IMR-90 (cell line): ENCODE measurements around the gene LRRC4. TPM values are rescaled to one million over a fixed set of nuclear protein-coding genes. Genes with fewer than 3 reads are reported as not detected.

ENCODE experiments used
- ATAC-seq: fragments of 200-7000 bp; cut with Tn5 transposase; 2 replicates; pipeline ENCODE4 v1.9.1; 2020; ENCODE audit warnings: low read depth, mild to moderate bottlenecking, moderate library complexity
- BruUV-seq: library from RNA; stranded (reverse); fragments of 400-500 nt; replicated peaks from 2 replicates; lab custom pipeline; 2021; lab: Mats Ljungman, UMichigan
- CTCF ChIA-PET: fragments of 300-600 bp; formaldehyde crosslinking; extraction: SDS; loops from one replicate; lab custom pipeline; 2021; ENCODE audit warnings: antibody characterized with exemption; lab: Yijun Ruan, JAX
- POLR2A ChIA-PET: fragments of 300-600 bp; sonication (Branson Sonifier 250); formaldehyde crosslinking; loops from one replicate; lab custom pipeline; 2022; ENCODE audit warnings: antibody characterized with exemption; ENCODE audit not compliant: unreplicated experiment; lab: Charles Lee
- DNase-seq: peaks from one replicate; pipeline ENCODE4 v3.0.0; 2013
- H2AFZ ChIP-seq: replicated peaks from 2 replicates; pipeline ENCODE3; 2013; ENCODE audit warnings: low read length, mild to moderate bottlenecking; ENCODE audit not compliant: poor library complexity
- H2AK5ac ChIP-seq: 2 replicates; pipeline ENCODE4 v1.6.1; 2013; ENCODE audit warnings: low read depth, low read length, inconsistent platforms
- H2AK9ac ChIP-seq: replicated peaks from 2 replicates; pipeline ENCODE3; 2013; ENCODE audit warnings: mild to moderate bottlenecking, low read depth, low read length, moderate library complexity; ENCODE audit not compliant: poor library complexity
- H2BK120ac ChIP-seq: 2 replicates; pipeline ENCODE4 v1.6.1; 2013; ENCODE audit warnings: low read depth, low read length, inconsistent platforms
- H2BK15ac ChIP-seq: 3 replicates; pipeline ENCODE4 v1.6.1; 2013; ENCODE audit warnings: low read depth, low read length, inconsistent platforms
- H2BK20ac ChIP-seq: 2 replicates; pipeline ENCODE4 v1.6.1; 2013; ENCODE audit warnings: low read depth, mild to moderate bottlenecking, inconsistent platforms, low read length, moderate library complexity
- H2BK5ac ChIP-seq: 2 replicates; pipeline ENCODE4 v1.6.1; 2013; ENCODE audit warnings: mild to moderate bottlenecking, low read depth, low read length, inconsistent platforms; ENCODE audit not compliant: poor library complexity, severe bottlenecking
- H3K14ac ChIP-seq: replicated peaks from 2 replicates; pipeline ENCODE4 v1.6.1; 2013; ENCODE audit warnings: low read depth, low read length, inconsistent platforms
- H3K18ac ChIP-seq: 2 replicates; pipeline ENCODE4 v1.6.1; 2013; ENCODE audit warnings: low read depth, low read length, control low read depth
- H3K23ac ChIP-seq: 2 replicates; pipeline ENCODE4 v1.6.1; 2013; ENCODE audit warnings: low read depth, low read length, inconsistent platforms
- H3K27ac ChIP-seq: 2 replicates; pipeline ENCODE4 v1.5.1; 2013; ENCODE audit warnings: mild to moderate bottlenecking, control low read depth, low read length; ENCODE audit not compliant: insufficient read depth
- H3K27me3 ChIP-seq: 2 replicates; pipeline ENCODE4 v1.6.1; 2013; ENCODE audit warnings: low read length; ENCODE audit not compliant: control insufficient read depth, insufficient read depth
- H3K36me3 ChIP-seq: 2 replicates; pipeline ENCODE4 v1.6.1; 2013; ENCODE audit warnings: low read length, mixed read lengths; ENCODE audit not compliant: control insufficient read depth, insufficient read depth
- H3K4ac ChIP-seq: 2 replicates; pipeline ENCODE4 v1.6.1; 2013; ENCODE audit warnings: low read depth, low read length, inconsistent platforms
- H3K4me1 ChIP-seq: 2 replicates; pipeline ENCODE4 v1.6.1; 2013; ENCODE audit warnings: low read length, mixed read lengths; ENCODE audit not compliant: control insufficient read depth, insufficient read depth
- H3K4me2 ChIP-seq: 2 replicates; pipeline ENCODE4 v1.6.1; 2013; ENCODE audit warnings: low read depth, mild to moderate bottlenecking, control low read depth, low read length, moderate library complexity
- H3K4me3 ChIP-seq: 2 replicates; pipeline ENCODE4 v1.5.1; 2013; ENCODE audit warnings: low read depth, mild to moderate bottlenecking, control low read depth, low read length, moderate library complexity; ENCODE audit not compliant: insufficient read depth
- H3K56ac ChIP-seq: 2 replicates; pipeline ENCODE4 v1.6.1; 2013; ENCODE audit warnings: low read length, inconsistent platforms; ENCODE audit not compliant: insufficient read depth; ENCODE audit errors: extremely low read depth
- H3K79me1 ChIP-seq, 2 experiments: 2 replicates each; pipeline ENCODE4 v1.6.1; 2013; ENCODE audit warnings: low read length in 2 of 2, inconsistent platforms in 1 of 2, low read depth in 1 of 2
- H3K9ac ChIP-seq: 2 replicates; pipeline ENCODE4 v1.6.1; 2013; ENCODE audit warnings: low read depth, low read length, control low read depth
- H3K9me1 ChIP-seq: 2 replicates; pipeline ENCODE4 v1.6.1; 2013; ENCODE audit warnings: low read length, inconsistent platforms; ENCODE audit not compliant: insufficient read depth
- H3K9me3 ChIP-seq: 2 replicates; pipeline ENCODE4 v1.6.1; 2013; ENCODE audit warnings: low read length; ENCODE audit not compliant: control insufficient read depth, insufficient read depth
- H4K20me1 ChIP-seq: 2 replicates; pipeline ENCODE4 v1.6.1; 2013; ENCODE audit warnings: low read length, inconsistent platforms; ENCODE audit not compliant: insufficient read depth
- H4K5ac ChIP-seq: 2 replicates; pipeline ENCODE4 v1.6.1; 2013; ENCODE audit warnings: mild to moderate bottlenecking, low read depth, low read length, control low read depth
- H4K8ac ChIP-seq, 2 experiments: 2 replicates each; pipeline ENCODE4 v1.6.1; 2013; ENCODE audit warnings: low read depth in 2 of 2, low read length in 2 of 2, control low read depth in 1 of 2, inconsistent platforms in 1 of 2
- H4K91ac ChIP-seq: 2 replicates; pipeline ENCODE4 v1.6.1; 2013; ENCODE audit warnings: low read depth, low read length, inconsistent platforms; ENCODE audit not compliant: insufficient read depth
- FOS ChIP-seq: fragments of 150-350 bp; IDR thresholded peaks from 2 replicates; pipeline ENCODE4 v1.6.1; 2016; ENCODE audit warnings: low read depth, low read length
- MAFK ChIP-seq: IDR thresholded peaks from 2 replicates; pipeline ENCODE4 v1.6.1; 2012; ENCODE audit warnings: low read depth, low read length, improper control_type of control experiment
- RAD21 ChIP-seq: IDR thresholded peaks from 2 replicates; pipeline ENCODE4 v1.6.1; 2012; ENCODE audit warnings: low read length, improper control_type of control experiment
- WGBS, 2 experiments: methylation state at CpG; one replicate each; pipeline versions ENCODE4 v1.1.5 to v1.1.7; 2013; ENCODE audit warnings: missing lambda C conversion rate in 2 of 2; ENCODE audit not compliant: insufficient read length in 1 of 2; ENCODE audit errors: extremely low coverage in 2 of 2; 5-methylcytosine and 5-hydroxymethylcytosine counted together
- dilution Hi-C: fragments of 300-500 bp; cut with HindIII; formaldehyde crosslinking; loops from one replicate; pipeline ENCODE4 v1.14.3; 2018; ENCODE audit warnings: low sequenced_read_pairs; ENCODE audit not compliant: unreplicated experiment
- in situ Hi-C: fragments of 300-500 bp; cut with MboI; formaldehyde crosslinking; loops from 3 replicates; pipeline ENCODE4 v1.14.3; 2019; ENCODE audit warnings: low sequenced_read_pairs, inconsistent platforms, mixed read lengths
- intact Hi-C: fragments of 100-400 bp; cut with micrococcal nuclease; formaldehyde crosslinking; loops from 2 replicates; pipeline ENCODE4 v1.10.0; 2022
- polyA plus RNA-seq, 3 experiments: library from polyadenylated mRNA; depleted of rRNA; stranded (reverse); fragments of >200 nt; gene quantifications; 2 replicates each; pipeline ENCODE4 v1.2.3, GENCODE V29; 2012; ENCODE audit warnings: low replicate concordance in 1 of 3
- total RNA-seq: library from RNA; depleted of rRNA; stranded (reverse); fragments of >200 nt; gene quantifications from 2 replicates; pipeline ENCODE4 v1.2.3, GENCODE V29; 2012
- TF ChIP-seq, protein P1 (sequence below): fragments of 150-350 bp; IDR thresholded peaks from 2 replicates; pipeline ENCODE4 v1.6.1; 2016; ENCODE audit warnings: low read depth, mild to moderate bottlenecking, low read length, moderate library complexity, borderline replicate concordance
- TF ChIP-seq, protein P2 (sequence below): conservative IDR thresholded peaks from 2 replicates; pipeline ENCODE4 v1.5.1; 2012; ENCODE audit warnings: mild to moderate bottlenecking, low read depth, low read length, improper control_type of control experiment

LRRC4 gene
- total and polyA plus RNA-seq, 2 of the 4 experiments (the other 2 are of a cell fraction): 0.54 to 0.55 TPM

DNA sequence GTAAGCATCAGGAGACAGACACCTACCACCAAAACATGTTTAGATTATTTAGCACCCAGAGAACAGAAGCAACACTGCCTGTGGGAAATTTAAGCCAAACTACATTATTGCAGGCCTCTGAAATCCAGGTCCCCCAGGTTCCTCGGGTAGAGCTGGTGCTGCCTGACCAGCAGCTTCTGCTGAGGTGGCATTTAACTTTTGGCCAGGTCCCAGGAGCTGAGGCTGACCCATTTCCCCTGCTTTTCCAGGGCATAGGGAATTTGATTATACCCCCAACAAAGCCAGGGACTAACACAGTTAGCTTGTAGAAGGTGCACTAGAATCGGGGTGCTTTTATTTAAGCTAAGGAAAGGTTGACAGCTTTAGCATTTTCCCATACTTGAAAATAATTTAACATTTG lies 4.7 kb downstream of the LRRC4 start:
- H2BK5ac ChIP-seq: no peak overlapping the region
- CTCF ChIA-PET: interaction anchor here (0.6 kb wide), 1 partner anchor 163 kb away, joined by 3 read pairs; no protein-coding TSS in a partner anchor
- peaks cover 13% of the 10 kb centered on the region for H3K4me1 ChIP-seq
- H3K4ac ChIP-seq: no peak overlapping the region
- H3K56ac ChIP-seq: no peak overlapping the region
- H2BK15ac ChIP-seq: no peak overlapping the region
- no peak overlapping the region for H3K14ac ChIP-seq
- no peak overlapping the region for H4K91ac ChIP-seq
- no peak overlapping the region for H3K18ac ChIP-seq
- BruUV-seq: no TSS peak
- no peak overlapping the region for H2AK5ac ChIP-seq
- no CpG with 5 or more reads among the region's 2 CpGs for whole genome bisulfite sequencing, 2 experiments
- H3K4me2 ChIP-seq: no peak overlapping the region
- DNase-seq: no peak
- ATAC-seq: no peak
- H4K20me1 ChIP-seq: peaks cover 80% of the 10 kb centered on the region
- H3K36me3 ChIP-seq: peaks cover 6% of the 10 kb centered on the region
- no peaks in the 10 kb centered on the region for H3K9me3 ChIP-seq
- peaks cover 35% of the 10 kb centered on the region for H3K9me1 ChIP-seq
- H3K9ac ChIP-seq: no peak overlapping the region
- H3K4me3 ChIP-seq: no peak overlapping the region
- no peak overlapping the region for H4K8ac ChIP-seq
- no peak overlapping the region for H2BK120ac ChIP-seq
- no peak overlapping the region for H3K23ac ChIP-seq
- no peaks in the 10 kb centered on the region for H3K27me3 ChIP-seq
- H3K79me1 ChIP-seq: peaks cover 54 to 75% of the 10 kb centered on the region in 2 experiments
- H2AFZ ChIP-seq: no peak overlapping the region
- no peak overlapping the region for H2BK20ac ChIP-seq
- no peak overlapping the region for H2AK9ac ChIP-seq
- dilution Hi-C loops (no loop called here), in situ Hi-C loops (no loop called here), intact Hi-C loops (no loop called here)
- POLR2A ChIA-PET: no interaction called here
- no peak overlapping the region for H3K27ac ChIP-seq
- no peak overlapping the region for H4K5ac ChIP-seq
- TF ChIP-seq FOS: no peak
- TF ChIP-seq MAFK: peak; percentile 64
- TF ChIP-seq RAD21: no peak
- TF ChIP-seq, protein P1, sequence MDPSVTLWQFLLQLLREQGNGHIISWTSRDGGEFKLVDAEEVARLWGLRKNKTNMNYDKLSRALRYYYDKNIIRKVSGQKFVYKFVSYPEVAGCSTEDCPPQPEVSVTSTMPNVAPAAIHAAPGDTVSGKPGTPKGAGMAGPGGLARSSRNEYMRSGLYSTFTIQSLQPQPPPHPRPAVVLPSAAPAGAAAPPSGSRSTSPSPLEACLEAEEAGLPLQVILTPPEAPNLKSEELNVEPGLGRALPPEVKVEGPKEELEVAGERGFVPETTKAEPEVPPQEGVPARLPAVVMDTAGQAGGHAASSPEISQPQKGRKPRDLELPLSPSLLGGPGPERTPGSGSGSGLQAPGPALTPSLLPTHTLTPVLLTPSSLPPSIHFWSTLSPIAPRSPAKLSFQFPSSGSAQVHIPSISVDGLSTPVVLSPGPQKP: no peak
- TF ChIP-seq, protein P2, sequence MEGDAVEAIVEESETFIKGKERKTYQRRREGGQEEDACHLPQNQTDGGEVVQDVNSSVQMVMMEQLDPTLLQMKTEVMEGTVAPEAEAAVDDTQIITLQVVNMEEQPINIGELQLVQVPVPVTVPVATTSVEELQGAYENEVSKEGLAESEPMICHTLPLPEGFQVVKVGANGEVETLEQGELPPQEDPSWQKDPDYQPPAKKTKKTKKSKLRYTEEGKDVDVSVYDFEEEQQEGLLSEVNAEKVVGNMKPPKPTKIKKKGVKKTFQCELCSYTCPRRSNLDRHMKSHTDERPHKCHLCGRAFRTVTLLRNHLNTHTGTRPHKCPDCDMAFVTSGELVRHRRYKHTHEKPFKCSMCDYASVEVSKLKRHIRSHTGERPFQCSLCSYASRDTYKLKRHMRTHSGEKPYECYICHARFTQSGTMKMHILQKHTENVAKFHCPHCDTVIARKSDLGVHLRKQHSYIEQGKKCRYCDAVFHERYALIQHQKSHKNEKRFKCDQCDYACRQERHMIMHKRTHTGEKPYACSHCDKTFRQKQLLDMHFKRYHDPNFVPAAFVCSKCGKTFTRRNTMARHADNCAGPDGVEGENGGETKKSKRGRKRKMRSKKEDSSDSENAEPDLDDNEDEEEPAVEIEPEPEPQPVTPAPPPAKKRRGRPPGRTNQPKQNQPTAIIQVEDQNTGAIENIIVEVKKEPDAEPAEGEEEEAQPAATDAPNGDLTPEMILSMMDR: no peak
